Measurements from ENCODE around the gene NPEPL1. TPM values are rescaled to one million over a fixed set of nuclear protein-coding genes. Genes with fewer than 3 reads are reported as not detected.
"Not testable (repeated sequence)": the region's sequence is repeated elsewhere in the genome, so short reads cannot be mapped to it uniquely, and the experiment has no call there.

NPEPL1 gene, protein sequence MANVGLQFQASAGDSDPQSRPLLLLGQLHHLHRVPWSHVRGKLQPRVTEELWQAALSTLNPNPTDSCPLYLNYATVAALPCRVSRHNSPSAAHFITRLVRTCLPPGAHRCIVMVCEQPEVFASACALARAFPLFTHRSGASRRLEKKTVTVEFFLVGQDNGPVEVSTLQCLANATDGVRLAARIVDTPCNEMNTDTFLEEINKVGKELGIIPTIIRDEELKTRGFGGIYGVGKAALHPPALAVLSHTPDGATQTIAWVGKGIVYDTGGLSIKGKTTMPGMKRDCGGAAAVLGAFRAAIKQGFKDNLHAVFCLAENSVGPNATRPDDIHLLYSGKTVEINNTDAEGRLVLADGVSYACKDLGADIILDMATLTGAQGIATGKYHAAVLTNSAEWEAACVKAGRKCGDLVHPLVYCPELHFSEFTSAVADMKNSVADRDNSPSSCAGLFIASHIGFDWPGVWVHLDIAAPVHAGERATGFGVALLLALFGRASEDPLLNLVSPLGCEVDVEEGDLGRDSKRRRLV
- polyA plus RNA-seq, result 10 to 100 TPM; 25.9 to 48.6 (median 33.4) TPM

DNA sequence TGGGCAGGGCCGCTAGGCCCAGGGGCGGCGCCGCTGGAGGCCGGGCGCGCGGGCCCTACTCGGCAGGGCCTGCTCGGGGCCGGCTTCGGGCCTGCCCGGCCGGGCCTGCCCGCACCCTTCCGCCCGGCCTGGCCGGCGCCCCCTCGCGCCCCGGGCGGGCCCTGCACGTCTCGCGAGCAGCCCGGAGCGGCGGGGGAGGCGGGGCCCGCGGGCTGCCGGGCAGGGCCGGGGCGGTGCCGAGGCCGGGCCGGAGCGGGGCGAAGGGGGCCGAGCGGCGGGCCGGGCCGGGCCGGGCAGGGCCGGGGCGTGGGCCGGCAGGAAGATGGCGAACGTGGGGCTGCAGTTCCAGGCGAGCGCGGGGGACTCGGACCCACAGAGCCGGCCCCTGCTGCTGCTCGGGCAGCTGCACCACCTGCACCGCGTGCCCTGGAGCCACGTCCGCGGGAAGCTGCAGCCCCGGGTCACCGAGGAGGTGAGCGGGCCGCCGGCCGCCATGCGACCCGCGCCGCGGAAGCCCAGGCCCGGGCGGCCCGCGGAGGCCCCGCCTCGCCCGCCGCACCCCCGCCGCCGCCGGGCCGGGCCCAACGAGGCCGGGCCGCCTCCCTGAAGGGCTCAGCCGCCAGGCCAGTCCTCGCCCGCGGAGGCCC is at the start of gene NPEPL1:
TSS of gene NPEPL1 (plus strand) at position 222 of the 647 bp plus-strand sequence. CDS start at position 323, 101 bp downstream.
- WGBS, 3 donors, result 1 to 2% (median 1%) methylated on average over 39 to 93 of the region's 93 CpGs

DNA sequence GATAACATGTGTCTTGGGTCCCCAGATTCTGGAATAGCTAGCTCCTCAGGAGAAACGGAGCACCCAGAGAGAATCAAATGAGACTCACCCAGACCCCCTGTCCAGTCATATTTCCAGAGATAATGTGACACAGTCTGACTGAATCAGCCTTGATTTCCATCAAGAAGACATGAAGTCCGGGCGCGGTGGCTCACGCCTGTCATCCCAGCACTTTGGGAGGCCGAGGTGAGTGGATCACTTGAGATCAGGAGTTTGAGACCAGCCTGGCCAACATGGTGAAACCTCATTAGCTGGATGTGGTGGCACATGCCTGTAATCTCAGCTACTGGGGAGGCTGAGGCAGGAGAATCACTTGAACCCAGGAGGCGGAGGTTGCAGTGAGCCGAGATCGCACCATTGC is 49.7 kb upstream of the NPEPL1 start:
- WGBS, 3 donors, result 90 to 94% (median 94%) methylated on average over 7 to 9 of the region's 9 CpGs
- H3K27ac ChIP-seq (ENCODE audit: low read depth, low read length), result not testable (repeated sequence)

More for the DNA sequence above, at the start of gene NPEPL1:
- H3K27ac ChIP-seq (ENCODE audit: low read depth, low read length), result peak within 1 kb of the TSS; percentile 97

DNA sequence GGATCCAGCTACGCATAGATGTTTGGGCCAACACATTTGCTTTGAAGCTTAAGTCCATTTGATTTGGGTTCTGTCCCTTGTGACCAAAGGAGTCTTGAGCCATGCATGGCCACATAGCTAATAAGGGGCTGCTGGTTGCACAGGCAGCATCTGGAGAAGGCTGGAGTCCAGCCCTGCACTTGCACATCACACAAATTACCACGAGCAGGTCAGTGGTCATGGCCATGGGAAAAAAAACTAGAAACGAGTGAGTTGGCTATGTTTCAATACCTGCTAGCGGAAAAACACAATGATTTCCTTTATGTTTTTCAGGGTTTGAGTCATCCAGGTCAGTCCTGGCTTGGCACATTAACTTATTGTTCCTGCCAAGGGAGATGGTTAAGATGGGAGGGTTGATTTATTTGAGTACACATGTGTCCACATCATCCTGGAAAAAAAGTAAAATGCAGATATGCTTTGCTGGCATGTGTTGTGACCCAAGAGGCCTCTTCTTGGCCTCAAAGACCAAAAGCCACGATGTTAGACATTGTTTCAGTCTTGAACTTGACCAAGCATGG is 47.1 kb upstream of the NPEPL1 start:
- WGBS, 3 donors, result 29 to 53% (median 37%) methylated on average over 5 of the region's 5 CpGs
- no peak overlapping the region for H3K27ac ChIP-seq (ENCODE audit: low read depth, low read length)

DNA sequence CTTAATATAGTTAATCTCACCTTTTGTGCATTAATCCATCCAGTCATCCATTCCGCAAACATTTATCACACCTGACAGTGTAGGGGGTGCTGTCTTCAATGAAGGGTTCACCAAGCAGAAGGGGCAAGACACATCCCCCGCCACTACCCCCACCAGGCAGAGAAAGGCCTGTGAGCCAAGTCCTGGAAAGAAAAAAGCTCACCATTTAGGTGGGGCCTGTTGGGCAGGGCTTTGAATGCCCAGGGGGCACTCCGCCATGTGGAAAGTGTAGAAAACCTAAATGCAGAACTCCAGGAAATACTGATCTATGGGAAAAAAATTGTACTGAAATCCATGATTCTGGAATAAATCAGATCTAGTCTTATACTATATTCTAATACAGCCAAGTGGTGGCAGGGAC is 46.3 kb upstream of the NPEPL1 start:
- 94 to 99% (median 95%) methylated on average over 3 of the region's 3 CpGs for WGBS, 3 donors
- no peak overlapping the region for H3K27ac ChIP-seq (ENCODE audit: low read depth, low read length)

DNA sequence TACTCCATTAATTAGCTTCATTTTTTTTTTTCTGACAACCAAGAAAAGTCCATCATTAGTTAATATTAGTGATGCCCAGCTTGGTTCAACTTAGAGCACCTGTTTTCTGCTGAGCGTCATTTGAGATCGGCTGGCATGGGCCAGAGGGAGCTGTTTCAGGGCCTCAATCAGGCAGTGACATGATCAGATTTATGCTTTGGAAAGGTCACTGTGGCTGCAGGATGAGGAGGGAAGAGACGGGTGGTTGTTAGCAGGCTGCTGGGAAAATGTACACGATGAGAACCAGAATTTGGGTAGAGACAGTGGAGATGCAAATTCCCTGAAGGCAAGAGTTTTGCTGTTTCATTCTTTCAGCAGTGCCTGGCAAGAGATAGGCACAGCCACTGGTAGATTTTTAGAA is 45.9 kb upstream of the NPEPL1 start:
- no peak overlapping the region for H3K27ac ChIP-seq (ENCODE audit: low read depth, low read length)

DNA sequence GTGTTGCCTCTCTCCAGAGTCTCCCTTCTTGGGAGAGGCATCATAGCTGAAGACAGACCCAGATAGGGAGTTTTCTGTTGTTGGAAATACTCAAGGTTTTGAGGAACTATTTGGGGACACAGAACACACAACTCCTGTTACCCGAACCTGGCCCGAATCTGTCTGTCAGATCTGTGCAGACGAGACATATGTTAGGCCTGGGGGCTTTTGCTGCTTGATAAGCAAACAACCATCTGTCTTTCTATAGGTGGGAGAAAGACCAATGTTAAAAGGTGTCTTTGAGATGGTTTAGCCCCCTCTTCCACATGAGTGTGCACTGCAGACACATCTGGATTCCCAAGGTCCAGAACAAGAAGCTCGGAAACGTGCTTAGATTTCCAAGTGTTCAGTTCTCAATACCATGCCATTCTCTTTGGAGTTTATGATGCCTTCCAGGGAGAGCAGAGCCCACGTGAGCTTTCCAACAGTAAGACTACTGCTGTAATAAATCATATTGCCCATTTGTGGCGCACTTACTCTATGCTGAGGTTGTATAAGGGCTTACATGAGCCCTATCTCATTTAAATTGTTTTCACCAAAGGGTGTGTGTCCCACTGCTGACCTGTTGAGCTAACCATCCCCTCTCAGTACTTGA is 45.3 kb upstream of the NPEPL1 start:
- 83 to 88% (median 86%) methylated on average over 7 of the region's 7 CpGs for WGBS, 3 donors
- H3K27ac ChIP-seq (ENCODE audit: low read depth, low read length), result no peak overlapping the region

More for the DNA sequence above, 45.9 kb upstream of the NPEPL1 start:
- WGBS, 3 donors, result 78 to 89% (median 88%) methylated on average over 4 of the region's 4 CpGs

DNA sequence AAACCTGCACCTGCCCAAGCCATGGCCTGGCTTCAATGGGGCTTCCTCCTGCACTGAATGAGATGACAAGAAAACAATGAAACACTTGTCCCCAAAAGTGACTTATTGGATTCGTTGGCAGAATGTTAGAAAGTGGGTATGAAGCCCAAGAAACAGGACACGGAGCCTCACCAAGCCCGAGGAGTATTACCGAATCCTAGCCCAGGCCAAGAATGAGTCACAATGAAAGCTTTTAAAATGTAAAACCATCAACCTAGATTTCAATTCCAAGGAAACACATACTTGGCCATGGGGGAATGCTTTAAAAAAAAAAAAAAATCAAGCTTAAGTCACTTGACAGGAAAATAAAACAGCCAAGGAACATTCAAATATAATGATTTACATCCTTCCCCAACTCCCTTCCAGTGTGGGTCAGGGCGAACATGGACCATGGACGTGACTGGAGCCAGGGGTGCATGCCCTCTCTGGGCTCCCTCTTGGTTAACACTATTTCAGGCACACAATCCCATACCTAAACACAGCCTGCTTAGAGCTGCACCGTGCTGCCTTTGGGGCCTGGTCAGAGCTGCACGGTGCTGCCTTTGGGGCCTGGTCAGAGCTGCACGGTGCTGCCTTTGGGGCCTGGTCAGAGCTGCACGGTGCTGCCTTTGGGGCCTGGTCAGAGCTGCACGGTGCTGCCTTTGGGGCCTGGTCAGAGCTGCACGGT is 44.7 kb upstream of the NPEPL1 start:
- H3K27ac ChIP-seq (ENCODE audit: low read depth, low read length), result no peak overlapping the region
- 58 to 76% (median 71%) methylated on average over 9 to 10 of the region's 12 CpGs for WGBS, 3 donors

DNA sequence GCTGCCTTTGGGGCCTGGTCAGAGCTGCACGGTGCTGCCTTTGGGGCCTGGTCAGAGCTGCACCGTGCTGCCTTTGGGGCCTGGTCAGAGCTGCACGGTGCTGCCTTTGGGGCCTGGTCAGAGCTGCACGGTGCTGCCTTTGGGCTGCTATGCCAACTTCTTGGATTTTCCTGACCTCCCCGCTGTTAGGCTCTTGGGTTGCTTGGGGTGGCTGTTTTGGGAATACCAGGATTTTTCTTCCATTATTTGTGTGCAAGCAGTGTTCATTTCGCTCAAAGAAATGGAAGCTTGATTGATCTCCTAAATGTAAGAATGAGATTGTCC is 44.1 kb upstream of the NPEPL1 start:
- 91 to 95% (median 94%) methylated on average over 6 of the region's 6 CpGs for WGBS, 3 donors
- not testable (repeated sequence) for H3K27ac ChIP-seq (ENCODE audit: low read depth, low read length)

DNA sequence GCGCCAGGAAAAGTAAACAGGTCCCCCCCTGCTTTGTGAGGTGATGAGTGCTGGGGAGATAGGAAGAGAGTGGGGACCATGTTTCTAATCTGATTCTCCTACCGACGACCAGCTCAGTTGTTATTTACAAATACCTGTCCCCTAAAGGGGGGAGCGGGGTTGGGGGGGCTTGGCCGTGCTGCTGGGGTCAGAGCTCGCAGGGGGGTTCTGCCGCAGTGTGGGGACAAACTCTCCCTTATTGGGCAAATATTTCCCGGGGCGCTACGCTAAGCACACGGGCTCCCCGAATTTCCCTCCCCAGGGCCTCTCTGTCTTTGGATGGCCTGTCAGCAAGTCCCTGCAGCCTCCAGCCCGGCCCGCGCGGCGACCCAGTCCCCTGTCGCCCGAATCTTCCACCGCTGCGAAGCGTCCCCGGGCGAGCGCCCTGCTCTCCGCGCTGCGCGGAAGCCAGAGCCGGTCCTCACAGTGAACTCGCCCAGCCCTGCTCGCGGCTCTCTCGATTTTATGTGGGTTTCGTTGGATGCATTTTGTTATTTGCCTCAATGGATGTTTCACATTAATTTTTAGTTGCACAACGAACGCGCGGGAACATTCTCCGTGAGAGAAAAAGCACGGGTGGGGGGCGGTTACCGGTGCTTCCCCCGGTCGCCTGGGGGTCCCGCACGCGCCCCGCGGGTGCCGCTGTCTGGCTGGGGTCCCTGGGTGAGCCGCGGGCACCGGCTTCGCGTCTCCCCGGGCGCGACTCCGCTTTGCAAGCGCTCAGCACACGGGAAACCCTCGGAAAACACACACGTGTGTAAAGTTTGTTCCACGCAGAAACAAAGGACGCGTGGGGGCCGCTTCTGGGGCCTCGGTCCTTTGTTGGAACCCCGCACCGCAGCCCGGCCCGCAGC is 43.1 kb upstream of the NPEPL1 start:
- H3K27ac ChIP-seq (ENCODE audit: low read depth, low read length), result no peak overlapping the region
- 15 to 23% (median 22%) methylated on average over 71 to 73 of the region's 73 CpGs for WGBS, 3 donors

DNA sequence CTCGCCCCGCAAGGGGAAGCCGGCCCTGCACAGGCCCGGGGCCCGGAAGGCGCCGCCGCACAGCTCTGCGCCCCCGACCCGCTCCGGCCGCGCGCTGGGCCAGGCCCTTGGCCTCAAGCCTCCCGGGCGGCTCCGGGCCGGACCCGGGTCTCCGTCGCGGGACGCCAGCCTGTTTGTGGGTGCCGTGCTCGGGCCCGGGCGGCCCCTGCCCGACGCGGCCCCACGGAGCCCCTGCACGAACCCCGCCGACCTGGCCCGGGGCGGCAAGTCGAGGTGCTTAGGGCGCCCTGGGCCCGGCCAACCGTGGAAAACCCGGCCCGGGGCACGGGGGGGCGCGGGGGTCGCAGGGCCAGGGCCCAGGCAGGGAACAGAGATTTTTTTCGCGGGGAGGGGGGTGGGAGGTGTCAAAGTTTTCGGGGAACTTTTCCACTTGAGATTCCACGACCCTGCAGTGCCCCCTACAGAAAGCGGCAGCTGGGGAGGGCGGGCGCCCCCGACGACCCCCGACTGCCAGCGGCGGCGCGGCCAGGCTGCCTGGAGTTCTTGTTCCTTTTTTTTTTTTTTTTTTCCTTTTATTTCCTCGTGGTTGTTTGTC is 42.3 kb upstream of the NPEPL1 start:
- peak overlapping the region; percentile 88 for H3K27ac ChIP-seq (ENCODE audit: low read depth, low read length)
- WGBS, 3 donors, result 1 to 2% (median 2%) methylated on average over 48 to 62 of the region's 62 CpGs

DNA sequence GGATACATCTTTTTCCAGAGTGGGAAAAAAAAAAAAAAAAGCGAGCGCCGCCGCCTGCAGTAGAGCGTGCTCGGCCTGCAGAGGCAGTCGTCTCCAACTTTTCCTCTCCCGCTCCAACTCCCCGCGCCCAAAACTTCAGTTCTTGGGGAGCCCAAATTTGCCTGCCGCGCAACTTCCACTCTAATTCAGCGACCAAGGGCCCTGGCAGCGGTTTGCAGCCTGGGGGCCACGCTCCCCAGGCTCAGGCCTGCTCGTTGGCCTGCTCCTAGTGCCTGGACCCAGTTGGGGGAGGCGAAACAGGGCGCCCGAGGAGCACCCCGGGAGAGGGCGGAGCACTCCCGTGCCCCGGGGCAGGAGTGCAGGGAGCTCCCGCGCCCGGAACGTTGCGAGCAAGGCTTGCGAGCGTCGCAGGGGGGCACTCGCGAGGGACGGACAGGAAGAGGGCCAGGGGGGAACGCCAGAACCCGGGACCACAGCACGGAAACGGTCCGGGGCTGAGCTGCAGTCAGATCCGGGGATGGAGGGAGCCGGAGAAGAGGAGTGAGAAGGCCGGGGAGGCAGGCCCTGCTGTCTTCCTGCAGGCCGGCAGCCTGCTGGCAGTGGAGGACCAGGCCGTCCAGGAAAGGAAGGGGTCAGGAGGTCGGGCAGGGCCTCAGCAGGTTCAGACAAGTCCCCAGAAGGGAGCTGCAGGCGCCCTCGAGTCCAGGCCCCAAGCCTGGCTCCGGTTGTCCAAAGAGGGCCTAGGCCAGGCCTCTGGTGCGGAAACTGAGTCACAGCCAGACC is 41.6 kb upstream of the NPEPL1 start, which contains the start of gene STX16:
TSS of gene STX16 (plus strand) at position 508 of the 783 bp plus-strand sequence. CDS start 724 bp downstream, outside the sequence.
- WGBS, 3 donors, result 0 to 1% (median 0%) methylated on average over 49 of the region's 49 CpGs

DNA sequence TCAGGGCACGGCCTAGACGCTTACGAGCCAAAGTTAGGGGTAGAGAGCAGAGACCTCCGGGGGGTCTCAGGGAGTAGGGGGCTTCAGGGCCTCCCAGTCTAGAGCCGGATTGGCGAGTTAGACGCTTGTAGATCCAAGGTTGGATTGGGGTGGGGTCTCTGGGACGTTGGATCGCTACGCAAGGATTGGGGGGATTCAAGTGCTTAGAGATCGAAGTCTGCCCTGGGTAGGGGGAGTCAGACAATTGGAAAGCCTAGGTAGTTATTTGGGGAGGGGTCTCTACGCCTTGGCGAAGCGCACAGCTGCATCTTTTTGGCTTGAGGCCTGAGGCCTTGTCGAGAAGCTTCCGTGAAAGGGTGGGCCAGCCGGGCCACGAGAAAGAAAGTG is 41.0 kb upstream of the NPEPL1 start:
- 0% methylated on average over 18 of the region's 18 CpGs for WGBS, 3 donors
- no peak overlapping the region for H3K27ac ChIP-seq (ENCODE audit: low read depth, low read length)

More for the DNA sequence above, 41.6 kb upstream of the NPEPL1 start, which contains the start of gene STX16:
- H3K27ac ChIP-seq (ENCODE audit: low read depth, low read length), result peak within 1 kb of the TSS; percentile 88

DNA sequence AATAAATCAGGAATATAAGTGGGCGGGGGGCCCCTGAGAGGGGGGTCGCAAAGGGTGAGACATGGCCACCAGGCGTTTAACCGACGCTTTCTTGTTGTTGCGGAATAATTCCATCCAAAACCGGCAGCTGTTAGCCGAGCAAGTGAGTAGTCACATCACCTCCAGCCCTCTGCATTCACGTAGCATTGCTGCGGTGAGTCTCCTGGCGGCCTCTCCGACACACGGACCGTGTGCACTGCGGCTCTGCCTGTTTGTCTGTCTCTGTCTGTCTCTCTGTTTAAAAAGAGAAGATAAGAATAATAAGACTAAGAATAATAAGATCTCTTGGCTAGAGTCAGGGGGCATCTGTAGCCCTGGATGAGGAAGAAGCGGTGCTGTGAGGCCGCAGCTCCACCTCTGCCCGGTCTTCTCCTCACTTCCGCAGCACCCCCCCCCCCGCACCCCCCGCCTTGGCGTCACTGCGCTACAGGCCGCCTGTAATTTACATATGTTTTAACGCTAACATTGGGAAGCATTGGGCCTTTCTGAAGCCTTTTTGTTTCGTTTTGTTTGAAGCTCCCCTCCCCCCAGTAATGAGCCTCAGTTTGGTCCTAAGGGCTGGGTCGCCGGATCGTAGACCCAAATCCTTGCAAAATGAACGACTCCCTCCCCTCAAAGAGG is 40.5 kb upstream of the NPEPL1 start:
- 0% methylated on average over 28 to 30 of the region's 30 CpGs for WGBS, 3 donors
- H3K27ac ChIP-seq (ENCODE audit: low read depth, low read length), result peak overlapping the region; percentile 13

DNA sequence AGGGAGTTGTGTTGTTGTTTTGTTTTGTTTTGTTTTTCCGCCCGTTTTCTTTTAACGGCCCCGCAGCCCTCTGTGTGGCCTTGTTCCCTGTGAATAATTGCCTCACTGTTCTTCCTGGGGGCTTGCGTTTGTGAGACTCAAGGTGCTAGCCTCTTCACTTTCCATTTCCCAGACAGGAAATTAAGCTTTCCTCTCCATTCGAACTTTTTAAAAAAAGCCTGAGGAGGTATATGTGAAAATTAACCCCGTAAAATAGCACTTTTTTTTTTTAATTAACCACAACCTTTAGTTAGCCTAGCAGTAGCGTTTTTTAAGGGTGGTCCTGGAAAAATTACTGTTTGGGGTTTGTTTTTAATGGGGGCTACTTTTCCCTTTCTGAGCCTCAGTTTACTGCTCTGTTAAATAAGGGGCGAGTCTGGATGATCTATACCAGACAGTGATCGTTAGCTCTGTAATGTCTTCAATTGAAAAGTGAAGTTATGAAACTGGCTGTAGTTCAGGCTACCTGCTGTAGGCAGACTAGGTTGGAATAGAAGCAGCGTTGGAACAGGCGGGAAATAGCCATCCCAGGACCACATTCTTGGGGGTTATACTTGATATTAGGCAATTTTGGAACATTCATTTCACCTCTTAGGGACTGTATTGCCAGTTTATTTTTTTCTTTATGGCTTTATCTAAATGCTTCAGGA is 39.9 kb upstream of the NPEPL1 start:
- peak overlapping the region; percentile 13 for H3K27ac ChIP-seq (ENCODE audit: low read depth, low read length)
- WGBS, 3 donors, result 4 to 13% (median 7%) methylated on average over 12 of the region's 12 CpGs

DNA sequence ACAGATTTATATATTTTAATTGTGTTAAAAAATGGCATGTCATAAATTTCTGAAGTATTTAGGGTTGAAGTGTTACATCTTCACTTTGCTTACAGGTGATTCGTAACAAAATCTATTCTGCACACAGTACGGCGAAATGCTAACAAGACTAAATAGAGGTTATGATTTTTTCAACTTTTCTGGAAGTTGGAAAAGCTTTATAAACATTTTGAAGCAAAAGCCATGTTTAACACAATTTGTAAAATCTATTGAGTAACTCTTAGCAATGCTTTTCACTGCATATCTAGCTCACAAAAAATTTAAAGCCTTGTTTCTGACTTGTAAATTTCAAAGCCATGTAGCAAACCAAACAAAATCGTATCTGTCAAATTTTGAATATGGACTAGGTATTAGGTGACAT is 38.3 kb upstream of the NPEPL1 start:
- H3K27ac ChIP-seq (ENCODE audit: low read depth, low read length), result no peak overlapping the region
- 81 to 91% (median 88%) methylated on average over 4 of the region's 4 CpGs for WGBS, 3 donors

Measured in adipose tissue (tissue), 3 donors.